GM12878 (cell line): ENCODE measurements around the gene MT1H. TPM values are rescaled to one million over a fixed set of nuclear protein-coding genes. Genes with fewer than 3 reads are reported as not detected.

Source experiments
- ATAC-seq: fragments of 200-7000 bp; cut with Tn5 transposase; 3 replicates; pipeline ENCODE4 v1.9.1; 2020; ENCODE audit warnings: mild to moderate bottlenecking, moderate library complexity
- BruUV-seq: library from RNA; stranded (reverse); fragments of 400-500 nt; replicated peaks from 2 replicates; lab custom pipeline; 2021; lab: Mats Ljungman, UMichigan
- CTCF ChIA-PET: fragments of 300-600 bp; sonication (Branson Sonifier 250); formaldehyde crosslinking; extraction: SDS; loops from one replicate; lab custom pipeline; 2021; ENCODE audit warnings: inconsistent platforms; lab: Yijun Ruan, JAX
- POLR2A ChIA-PET: fragments of 350-600 bp; formaldehyde crosslinking; extraction: SDS; loops from one replicate; lab custom pipeline; 2021; ENCODE audit warnings: inconsistent platforms; lab: Charles Lee
- RAD21 ChIA-PET: fragments of 300-600 bp; sonication (Branson Sonifier 250); formaldehyde crosslinking; loops from one replicate; lab custom pipeline; 2023; ENCODE audit warnings: antibody characterized with exemption; ENCODE audit not compliant: unreplicated experiment; lab: Charles Lee
- SMC1A ChIA-PET: fragments of 300-600 bp; sonication (Branson Sonifier 250); formaldehyde crosslinking; loops from one replicate; lab custom pipeline; 2023; ENCODE audit not compliant: unreplicated experiment, uncharacterized antibody; lab: Charles Lee
- DNase-seq: peaks from one replicate; pipeline ENCODE4 v3.0.0-alpha.2; 2011; ENCODE audit warnings: low read depth, low spot score
- FAIRE-seq: peaks from 3 replicates; lab custom pipeline; 2011; peaks lifted over from hg19 to GRCh38; lab: Jason Lieb, UNC
- H2AFZ ChIP-seq: 2 replicates; pipeline ENCODE4 v1.6.0; 2011; ENCODE audit warnings: low read depth, low read length, control low read depth; ENCODE audit not compliant: control insufficient read depth
- H3K27ac ChIP-seq: 2 replicates; pipeline ENCODE4 v1.5.1; 2011; ENCODE audit warnings: control low read depth; ENCODE audit not compliant: control insufficient read depth, insufficient read depth
- H3K27me3 ChIP-seq, 2 experiments: replicated peaks in 1 of 2; 2 replicates each; pipeline versions ENCODE4 v1.6.0 to v1.6.1; 2011; ENCODE audit warnings: low read length in 1 of 2; ENCODE audit not compliant: control insufficient read depth in 2 of 2, insufficient read depth in 2 of 2
- H3K36me3 ChIP-seq, 2 experiments: 2 replicates each; pipeline ENCODE4 v1.5.1; 2011; ENCODE audit warnings: low read length in 1 of 2; ENCODE audit not compliant: control insufficient read depth in 2 of 2, insufficient read depth in 2 of 2
- H3K4me1 ChIP-seq: 2 replicates; pipeline ENCODE4 v1.6.1; 2011; ENCODE audit warnings: mild to moderate bottlenecking, low read length, moderate library complexity, mixed read lengths; ENCODE audit not compliant: control insufficient read depth, insufficient read depth
- H3K4me2 ChIP-seq: 2 replicates; pipeline ENCODE4 v1.6.0; 2011; ENCODE audit warnings: control low read depth; ENCODE audit not compliant: control insufficient read depth, insufficient read depth
- H3K4me3 ChIP-seq: fragments of 200-600 bp; sonication (generic); 2 replicates; pipeline ENCODE4 v1.5.1; 2016
- H3K79me2 ChIP-seq: 2 replicates; pipeline ENCODE4 v1.6.0; 2011; ENCODE audit warnings: low read length; ENCODE audit not compliant: control insufficient read depth, insufficient read depth
- H3K9ac ChIP-seq: 2 replicates; pipeline ENCODE4 v1.8.0; 2011; ENCODE audit warnings: low read length, control low read depth, mixed read lengths; ENCODE audit not compliant: control insufficient read depth, insufficient read depth
- H3K9me3 ChIP-seq: replicated peaks from 3 replicates; pipeline ENCODE4 v1.5.1; 2011; ENCODE audit warnings: mild to moderate bottlenecking, low read length; ENCODE audit not compliant: control insufficient read depth, insufficient read depth
- H4K20me1 ChIP-seq: 2 replicates; pipeline ENCODE4 v1.6.0; 2011; ENCODE audit not compliant: control insufficient read depth, insufficient read depth
- EGR1 ChIP-seq, 2 experiments: IDR thresholded peaks; 1 replicate in 1 of 2; 2 replicates in 1 of 2; pipeline ENCODE4 v1.6.1; 2011 to 2012; ENCODE audit warnings: low read depth in 2 of 2, low read length in 2 of 2, borderline replicate concordance in 1 of 2, mild to moderate bottlenecking in 1 of 2, moderate library complexity in 1 of 2
- GABPA ChIP-seq: IDR thresholded peaks from 2 replicates; pipeline ENCODE4 v1.6.1; 2014; ENCODE audit warnings: antibody characterized with exemption, low read depth, mild to moderate bottlenecking, inconsistent platforms
- KAT2A ChIP-seq: conservative IDR thresholded peaks from 2 replicates; pipeline ENCODE4 v1.6.1; 2011; ENCODE audit warnings: low read depth, low read length; ENCODE audit not compliant: control insufficient read depth
- LARP7 ChIP-seq: fragments of 450-650 bp; IDR thresholded peaks from 2 replicates; pipeline ENCODE4 v1.6.1; 2017; ENCODE audit warnings: mild to moderate bottlenecking
- MYC ChIP-seq: IDR thresholded peaks from 2 replicates; pipeline ENCODE4 v1.6.1; 2011; ENCODE audit warnings: mild to moderate bottlenecking, low read length, moderate library complexity, inconsistent platforms; ENCODE audit not compliant: insufficient read depth, insufficient replicate concordance, insufficient read length, severe bottlenecking
- NFYB ChIP-seq: IDR thresholded peaks from 2 replicates; pipeline ENCODE4 v1.6.1; 2011; ENCODE audit warnings: low read depth, mild to moderate bottlenecking, low read length, improper control_type of control experiment, moderate library complexity; ENCODE audit not compliant: insufficient read depth
- NR2C1 ChIP-seq: fragments of 450-650 bp; IDR thresholded peaks from 2 replicates; pipeline ENCODE4 v1.6.1; 2017; ENCODE audit warnings: antibody characterized with exemption, mild to moderate bottlenecking, moderate library complexity
- SPI1 ChIP-seq: IDR thresholded peaks from 2 replicates; pipeline ENCODE4 v1.6.1; 2011; ENCODE audit warnings: low read depth, mild to moderate bottlenecking, low read length, moderate library complexity, borderline replicate concordance; ENCODE audit not compliant: insufficient read depth
- SREBF2 ChIP-seq: IDR thresholded peaks from 2 replicates; pipeline ENCODE4 v1.6.1; 2012; ENCODE audit warnings: mild to moderate bottlenecking, low read length
- STAT3 ChIP-seq: IDR thresholded peaks from 2 replicates; pipeline ENCODE4 v1.6.1; 2011; ENCODE audit warnings: low read depth, low read length, improper control_type of control experiment
- TARDBP ChIP-seq: IDR thresholded peaks from 2 replicates; pipeline ENCODE4 v1.6.1; 2016; ENCODE audit warnings: borderline replicate concordance
- WGBS: methylation state at CpG from one replicate; pipeline ENCODE4 v1.1.6; 2016; ENCODE audit warnings: low lambda C conversion rate; ENCODE audit not compliant: insufficient replicate concordance, insufficient coverage; ENCODE audit errors: missing lambda C conversion rate; 5-methylcytosine and 5-hydroxymethylcytosine counted together
- in situ Hi-C: fragments of 300-500 bp; cut with MboI; formaldehyde crosslinking; loops from 9 replicates; pipeline ENCODE4 v1.14.3; 2018; ENCODE audit warnings: mixed read lengths
- intact Hi-C: fragments of 100-400 bp; cut with micrococcal nuclease; formaldehyde crosslinking; loops from one replicate; pipeline ENCODE4 v1.14.2; 2022; ENCODE audit not compliant: unreplicated experiment
- polyA plus RNA-seq, 11 experiments: library from polyadenylated mRNA; depleted of rRNA in 4 of 11; unstranded in 6 of 11; stranded (reverse) in 5 of 11; fragments of >200 nt; fragmentation: Nextera tagmentation in 4 of 11; fragmentation: Illumina TruSeq in 1 of 11; extraction: Ambion mirVana in 4 of 11; extraction: Trizol in 1 of 11; gene quantifications; 1 replicate in 1 of 11; 2 replicates in 10 of 11; pipeline versions ENCODE4 v1.2.1 to v1.2.3, GENCODE V29; 2011 to 2016; ENCODE audit warnings: inconsistent platforms in 2 of 11, missing spikeins in 2 of 11, low read depth in 1 of 11
- total RNA-seq, 4 experiments: library from RNA; depleted of rRNA in 3 of 4; stranded (reverse); fragments of >200 nt in 3 of 4; fragmentation: Illumina TruSeq in 1 of 4; extraction: Trizol in 1 of 4; gene quantifications; 2 replicates each; pipeline versions ENCODE4 v1.2.1 to v1.2.3, GENCODE V29; 2013 to 2021

MT1H gene
- total and polyA plus RNA-seq, 10 of the 15 experiments (the other 5 are each of a cell fraction or from before 2014, with no cell fraction given) = 0.40 to 6.0 (median 1.1) TPM; not detected in 2

GRCh38 chr16:56700195-56700594, 30.6 kb downstream of the MT1H start:
- ATAC-seq (no peak), FAIRE-seq (no peak), DNase-seq (no peak)
- Histone ChIP-seq H4K20me1 (no peaks in the 10 kb centered on the region), H3K79me2 (no peaks in the 10 kb centered on the region), H3K4me2 (no peak overlapping the region), H3K4me3 (no peak overlapping the region), H3K36me3 (no peaks in the 10 kb centered on the region), H3K4me1 (no peaks in the 10 kb centered on the region; the same call in 1 of the 2 replicates), H3K9ac (no peak overlapping the region), H2AFZ (no peak overlapping the region), H3K27me3 (no peaks in the 10 kb centered on the region; a peak in 2 of 4 replicates), H3K9me3 (no peaks in the 10 kb centered on the region; the same call in 2 of the 3 replicates)
- no TSS peak for BruUV-seq
- ChIA-PET SMC1A (interaction anchor here (0.6 to 4.6 kb wide), 12 partner anchors 15 to 756 kb away, joined by 3 to 67 read pairs (median 8); partner anchors contain the start of gene MT1X), POLR2A (interaction anchor here (0.5 to 0.6 kb wide), 3 partner anchors 75 to 376 kb away, joined by 3 read pairs; partner anchors contain the start of gene MT1E), RAD21 (interaction anchor here (0.7 to 4.7 kb wide), 7 partner anchors 16 to 249 kb away, joined by 3 to 66 read pairs (median 11); partner anchors contain the start of genes NUDT21 and OGFOD1), CTCF (interaction anchor here (0.6 to 4.6 kb wide), 13 partner anchors 17 to 186 kb away, joined by 3 to 90 read pairs (median 15); partner anchors contain the start of gene MT2A)
- in situ Hi-C loops (loop anchor here (5.0 kb wide), 1 partner anchor 188 kb away; no protein-coding TSS in a partner anchor), intact Hi-C loops (loop anchor here (10.0 kb wide), 1 partner anchor 385 kb away; no protein-coding TSS in a partner anchor)
- 71% methylated on average over 1 of the region's 1 CpG for WGBS
- TF ChIP-seq SPI1 (no peak), MYC (no peak), SREBF2 (no peak), GABPA (no peak), LARP7 (no peak), NFYB (no peak), STAT3 (no peak), TARDBP (no peak), EGR1 (IDR thresholded peaks at IDR 0.05; ENCODE audit: borderline replicate concordance in 1 of 2, low read depth in 2 of 2, low read length in 2 of 2) (no peak), KAT2A (no peak), NR2C1 (no peak)
- TF ChIP-seq, all 136 proteins: peak for 0
- no peak overlapping the region for H3K27ac ChIP-seq
